ENCODE results near the gene CEP68.
"Not testable (repeated sequence)": the region's sequence is repeated elsewhere in the genome, so short reads cannot be mapped to it uniquely, and the experiment has no call there.

CEP68 gene

GRCh38 chr2:65030476-65031332, 25.5 kb upstream of the CEP68 start:
- DNase-seq (ENCODE audit: low spot score): no peak

- no peak for DNase-seq (ENCODE audit: low spot score)
Observed at GRCh38 chr2:65031341-65032018, 24.7 kb upstream of the CEP68 start.

- DNase-seq (ENCODE audit: low spot score): no peak
Observed at GRCh38 chr2:65032019-65032975, 23.9 kb upstream of the CEP68 start.

- no peak for DNase-seq (ENCODE audit: low spot score)
Observed at GRCh38 chr2:65033178-65033577, 23.0 kb upstream of the CEP68 start.

GRCh38 chr2:65033667-65034066, 22.5 kb upstream of the CEP68 start:
- not testable (repeated sequence) for DNase-seq (ENCODE audit: low spot score)

- DNase-seq (ENCODE audit: low spot score): no peak
Observed at GRCh38 chr2:65035351-65035943, 20.8 kb upstream of the CEP68 start.

- DNase-seq (ENCODE audit: low spot score): no peak
Observed at GRCh38 chr2:65037178-65037577, 19.0 kb upstream of the CEP68 start.

GRCh38 chr2:65039640-65040039, 16.6 kb upstream of the CEP68 start:
- no peak for DNase-seq (ENCODE audit: low spot score)

GRCh38 chr2:65040400-65041261, 15.6 kb upstream of the CEP68 start:
- peak; percentile 85 for DNase-seq (ENCODE audit: low spot score)

GRCh38 chr2:65043001-65043400, 13.2 kb upstream of the CEP68 start:
- DNase-seq (ENCODE audit: low spot score): no peak

GRCh38 chr2:65044097-65044735, 12.0 kb upstream of the CEP68 start:
- no peak for DNase-seq (ENCODE audit: low spot score)

GRCh38 chr2:65045651-65046050, 10.6 kb upstream of the CEP68 start:
- no peak for DNase-seq (ENCODE audit: low spot score)

GRCh38 chr2:65046633-65047407, 9.4 kb upstream of the CEP68 start:
- DNase-seq (ENCODE audit: low spot score): no peak

- no peak for DNase-seq (ENCODE audit: low spot score)
Observed at GRCh38 chr2:65049010-65049639, 7.1 kb upstream of the CEP68 start.

GRCh38 chr2:65050931-65051330, 5.3 kb upstream of the CEP68 start:
- DNase-seq (ENCODE audit: low spot score): no peak

GRCh38 chr2:65053199-65053598, 3.0 kb upstream of the CEP68 start:
- no peak for DNase-seq (ENCODE audit: low spot score)

- no peak for DNase-seq (ENCODE audit: low spot score)
Observed at GRCh38 chr2:65054749-65055421, 1.3 kb upstream of the CEP68 start.

GRCh38 chr2:65055422-65056214, 598 bp upstream of the CEP68 start:
- no peak for DNase-seq (ENCODE audit: low spot score)
